SK-N-SH treated with all-trans-retinoic acid at 6 μM for 48 hours (cell line): Measurements from ENCODE around the gene HDAC5.

Experiments
- ATAC-seq: fragments of 200-7000 bp; cut with Tn5 transposase; 3 replicates; pipeline ENCODE4 v1.9.1; 2020; ENCODE audit warnings: mild to moderate bottlenecking, moderate library complexity
- ARNTL ChIP-seq: fragments of 450-650 bp; formaldehyde crosslinking; IDR thresholded peaks from 2 replicates; pipeline ENCODE4 v1.5.0; 2020; ENCODE audit warnings: low read depth, mild to moderate bottlenecking, moderate library complexity, borderline replicate concordance
- BACH2 ChIP-seq: fragments of 250-450 bp; sonication (Bioruptor Pico); IDR thresholded peaks from 2 replicates; pipeline ENCODE4 v1.9.0; 2021; ENCODE audit warnings: mild to moderate bottlenecking, borderline replicate concordance
- CSDC2 ChIP-seq: fragments of 250-450 bp; sonication (Bioruptor Pico); IDR thresholded peaks from 2 replicates; pipeline ENCODE4 v1.5.0; 2020; ENCODE audit warnings: mild to moderate bottlenecking, moderate library complexity
- GLIS3 ChIP-seq: fragments of 250-450 bp; sonication (Bioruptor Pico); IDR thresholded peaks from 2 replicates; pipeline ENCODE4 v1.5.0; 2020; ENCODE audit warnings: mild to moderate bottlenecking, moderate library complexity
- ISL1 ChIP-seq: fragments of 250-450 bp; sonication (Bioruptor Pico); IDR thresholded peaks from 2 replicates; pipeline ENCODE4 v2.1.2; 2022; ENCODE audit warnings: mild to moderate bottlenecking, moderate library complexity
- PATZ1 ChIP-seq: fragments of 250-450 bp; sonication (Bioruptor Pico); IDR thresholded peaks from 2 replicates; pipeline ENCODE4 v1.8.0; 2020; ENCODE audit warnings: mild to moderate bottlenecking, moderate library complexity, borderline replicate concordance
- PPARA ChIP-seq: fragments of 250-450 bp; sonication (Bioruptor Pico); IDR thresholded peaks from 2 replicates; pipeline ENCODE4 v1.5.0; 2020; ENCODE audit warnings: mild to moderate bottlenecking, borderline replicate concordance
- RARB ChIP-seq: fragments of 250-450 bp; sonication (Bioruptor Pico); IDR thresholded peaks from 2 replicates; pipeline ENCODE4 v1.8.0; 2021; ENCODE audit warnings: mild to moderate bottlenecking, moderate library complexity
- SNAI2 ChIP-seq: fragments of 250-450 bp; sonication (Bioruptor Pico); IDR thresholded peaks from 2 replicates; pipeline ENCODE4 v1.5.0; 2020; ENCODE audit warnings: mild to moderate bottlenecking, moderate library complexity
- TCF4 ChIP-seq: fragments of 250-450 bp; sonication (Bioruptor Pico); IDR thresholded peaks from 2 replicates; pipeline ENCODE4 v1.8.0; 2021; ENCODE audit warnings: mild to moderate bottlenecking, moderate library complexity, borderline replicate concordance
- ZC3H10 ChIP-seq: fragments of 250-450 bp; sonication (Bioruptor Pico); IDR thresholded peaks from 2 replicates; pipeline ENCODE4 v1.5.1; 2021; ENCODE audit warnings: mild to moderate bottlenecking, moderate library complexity
- ZFP3 ChIP-seq: fragments of 250-450 bp; sonication (Bioruptor Pico); IDR thresholded peaks from 2 replicates; pipeline ENCODE4 v1.5.0; 2020; ENCODE audit warnings: mild to moderate bottlenecking, moderate library complexity
- ZFP30 ChIP-seq: fragments of 450-650 bp; formaldehyde crosslinking; IDR thresholded peaks from 2 replicates; pipeline ENCODE4 v1.5.0; 2022; ENCODE audit warnings: mild to moderate bottlenecking, moderate library complexity
- ZNF565 ChIP-seq: fragments of 450-650 bp; formaldehyde crosslinking; conservative IDR thresholded peaks from 2 replicates; pipeline ENCODE4 v1.5.0; 2020; ENCODE audit warnings: low read depth, mild to moderate bottlenecking, moderate library complexity
- ZNF70 ChIP-seq: fragments of 450-650 bp; formaldehyde crosslinking; IDR thresholded peaks from 2 replicates; pipeline ENCODE4 v1.5.0; 2020; ENCODE audit warnings: mild to moderate bottlenecking, moderate library complexity
- ZNF8 ChIP-seq: fragments of 450-650 bp; formaldehyde crosslinking; IDR thresholded peaks from 2 replicates; pipeline ENCODE4 v1.5.0; 2020; ENCODE audit warnings: mild to moderate bottlenecking, moderate library complexity
- TF ChIP-seq, protein P1 (sequence below): fragments of 250-450 bp; sonication (Bioruptor Pico); IDR thresholded peaks from 2 replicates; pipeline ENCODE4 v1.8.0; 2021; ENCODE audit warnings: low read depth, mild to moderate bottlenecking, moderate library complexity, borderline replicate concordance
- TF ChIP-seq, protein P2 (sequence below): fragments of 250-450 bp; sonication (Bioruptor Pico); IDR thresholded peaks from 2 replicates; pipeline ENCODE4 v1.5.0; 2020; ENCODE audit warnings: mild to moderate bottlenecking, moderate library complexity
- TF ChIP-seq, protein P3 (sequence below): fragments of 250-450 bp; sonication (Bioruptor Pico); IDR thresholded peaks from 2 replicates; pipeline ENCODE4 v1.5.1; 2021; ENCODE audit warnings: mild to moderate bottlenecking, moderate library complexity
- TF ChIP-seq, protein P4 (sequence below): fragments of 250-450 bp; sonication (Bioruptor Pico); IDR thresholded peaks from 2 replicates; pipeline ENCODE4 v1.5.1; 2020; ENCODE audit warnings: low read depth, mild to moderate bottlenecking, moderate library complexity

The HDAC5 gene

GRCh38 chr17:44137891-44138709 is 14.7 kb upstream of the HDAC5 start:
- peak; percentile 91 for ATAC-seq
- TF ChIP-seq, protein P1, sequence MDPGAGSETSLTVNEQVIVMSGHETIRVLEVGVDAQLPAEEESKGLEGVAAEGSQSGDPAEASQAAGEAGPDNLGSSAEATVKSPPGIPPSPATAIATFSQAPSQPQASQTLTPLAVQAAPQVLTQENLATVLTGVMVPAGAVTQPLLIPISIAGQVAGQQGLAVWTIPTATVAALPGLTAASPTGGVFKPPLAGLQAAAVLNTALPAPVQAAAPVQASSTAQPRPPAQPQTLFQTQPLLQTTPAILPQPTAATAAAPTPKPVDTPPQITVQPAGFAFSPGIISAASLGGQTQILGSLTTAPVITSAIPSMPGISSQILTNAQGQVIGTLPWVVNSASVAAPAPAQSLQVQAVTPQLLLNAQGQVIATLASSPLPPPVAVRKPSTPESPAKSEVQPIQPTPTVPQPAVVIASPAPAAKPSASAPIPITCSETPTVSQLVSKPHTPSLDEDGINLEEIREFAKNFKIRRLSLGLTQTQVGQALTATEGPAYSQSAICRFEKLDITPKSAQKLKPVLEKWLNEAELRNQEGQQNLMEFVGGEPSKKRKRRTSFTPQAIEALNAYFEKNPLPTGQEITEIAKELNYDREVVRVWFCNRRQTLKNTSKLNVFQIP (CRISPR knock-in tag) = no peak
- no peak for TF ChIP-seq ZFP30 (CRISPR knock-in tag)
- TF ChIP-seq ISL1 = no peak
- no peak for TF ChIP-seq ZNF565 (CRISPR knock-in tag)
- TF ChIP-seq TCF4 (CRISPR knock-in tag) = no peak
- no peak; the same call in 1 of the 2 replicates for TF ChIP-seq PATZ1
- TF ChIP-seq SNAI2 (CRISPR knock-in tag) = no peak
- TF ChIP-seq GLIS3 = no peak
- TF ChIP-seq, protein P2, sequence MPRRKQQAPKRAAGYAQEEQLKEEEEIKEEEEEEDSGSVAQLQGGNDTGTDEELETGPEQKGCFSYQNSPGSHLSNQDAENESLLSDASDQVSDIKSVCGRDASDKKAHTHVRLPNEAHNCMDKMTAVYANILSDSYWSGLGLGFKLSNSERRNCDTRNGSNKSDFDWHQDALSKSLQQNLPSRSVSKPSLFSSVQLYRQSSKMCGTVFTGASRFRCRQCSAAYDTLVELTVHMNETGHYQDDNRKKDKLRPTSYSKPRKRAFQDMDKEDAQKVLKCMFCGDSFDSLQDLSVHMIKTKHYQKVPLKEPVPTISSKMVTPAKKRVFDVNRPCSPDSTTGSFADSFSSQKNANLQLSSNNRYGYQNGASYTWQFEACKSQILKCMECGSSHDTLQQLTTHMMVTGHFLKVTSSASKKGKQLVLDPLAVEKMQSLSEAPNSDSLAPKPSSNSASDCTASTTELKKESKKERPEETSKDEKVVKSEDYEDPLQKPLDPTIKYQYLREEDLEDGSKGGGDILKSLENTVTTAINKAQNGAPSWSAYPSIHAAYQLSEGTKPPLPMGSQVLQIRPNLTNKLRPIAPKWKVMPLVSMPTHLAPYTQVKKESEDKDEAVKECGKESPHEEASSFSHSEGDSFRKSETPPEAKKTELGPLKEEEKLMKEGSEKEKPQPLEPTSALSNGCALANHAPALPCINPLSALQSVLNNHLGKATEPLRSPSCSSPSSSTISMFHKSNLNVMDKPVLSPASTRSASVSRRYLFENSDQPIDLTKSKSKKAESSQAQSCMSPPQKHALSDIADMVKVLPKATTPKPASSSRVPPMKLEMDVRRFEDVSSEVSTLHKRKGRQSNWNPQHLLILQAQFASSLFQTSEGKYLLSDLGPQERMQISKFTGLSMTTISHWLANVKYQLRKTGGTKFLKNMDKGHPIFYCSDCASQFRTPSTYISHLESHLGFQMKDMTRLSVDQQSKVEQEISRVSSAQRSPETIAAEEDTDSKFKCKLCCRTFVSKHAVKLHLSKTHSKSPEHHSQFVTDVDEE (CRISPR knock-in tag) = no peak
- TF ChIP-seq BACH2 = no peak
- no peak for TF ChIP-seq ARNTL (CRISPR knock-in tag)
- TF ChIP-seq ZNF8 (CRISPR knock-in tag) = no peak
- TF ChIP-seq RARB = no peak

- TF ChIP-seq BACH2 (no peak), ZNF8 (CRISPR knock-in tag) (no peak), ZFP30 (CRISPR knock-in tag) (no peak), RARB (no peak), ZFP3 (CRISPR knock-in tag) (no peak), PPARA (CRISPR knock-in tag) (no peak), ARNTL (CRISPR knock-in tag) (no peak), ZNF70 (CRISPR knock-in tag) (no peak), SNAI2 (CRISPR knock-in tag) (no peak), CSDC2 (no peak), ZC3H10 (CRISPR knock-in tag) (no peak)
- TF ChIP-seq, protein P3, sequence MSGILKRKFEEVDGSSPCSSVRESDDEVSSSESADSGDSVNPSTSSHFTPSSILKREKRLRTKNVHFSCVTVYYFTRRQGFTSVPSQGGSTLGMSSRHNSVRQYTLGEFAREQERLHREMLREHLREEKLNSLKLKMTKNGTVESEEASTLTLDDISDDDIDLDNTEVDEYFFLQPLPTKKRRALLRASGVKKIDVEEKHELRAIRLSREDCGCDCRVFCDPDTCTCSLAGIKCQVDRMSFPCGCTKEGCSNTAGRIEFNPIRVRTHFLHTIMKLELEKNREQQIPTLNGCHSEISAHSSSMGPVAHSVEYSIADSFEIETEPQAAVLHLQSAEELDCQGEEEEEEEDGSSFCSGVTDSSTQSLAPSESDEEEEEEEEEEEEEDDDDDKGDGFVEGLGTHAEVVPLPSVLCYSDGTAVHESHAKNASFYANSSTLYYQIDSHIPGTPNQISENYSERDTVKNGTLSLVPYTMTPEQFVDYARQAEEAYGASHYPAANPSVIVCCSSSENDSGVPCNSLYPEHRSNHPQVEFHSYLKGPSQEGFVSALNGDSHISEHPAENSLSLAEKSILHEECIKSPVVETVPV (CRISPR knock-in tag) = no peak
- TF ChIP-seq, protein P2 (CRISPR knock-in tag) = no peak
- TF ChIP-seq, protein P4, sequence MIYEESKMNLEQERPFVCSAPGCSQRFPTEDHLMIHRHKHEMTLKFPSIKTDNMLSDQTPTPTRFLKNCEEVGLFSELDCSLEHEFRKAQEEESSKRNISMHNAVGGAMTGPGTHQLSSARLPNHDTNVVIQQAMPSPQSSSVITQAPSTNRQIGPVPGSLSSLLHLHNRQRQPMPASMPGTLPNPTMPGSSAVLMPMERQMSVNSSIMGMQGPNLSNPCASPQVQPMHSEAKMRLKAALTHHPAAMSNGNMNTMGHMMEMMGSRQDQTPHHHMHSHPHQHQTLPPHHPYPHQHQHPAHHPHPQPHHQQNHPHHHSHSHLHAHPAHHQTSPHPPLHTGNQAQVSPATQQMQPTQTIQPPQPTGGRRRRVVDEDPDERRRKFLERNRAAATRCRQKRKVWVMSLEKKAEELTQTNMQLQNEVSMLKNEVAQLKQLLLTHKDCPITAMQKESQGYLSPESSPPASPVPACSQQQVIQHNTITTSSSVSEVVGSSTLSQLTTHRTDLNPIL (CRISPR knock-in tag) = no peak
- TF ChIP-seq, protein P1 (CRISPR knock-in tag) = no peak
- ATAC-seq = no peak
Observed at GRCh38 chr17:44134752-44135568, 11.5 kb upstream of the HDAC5 start.
